Vagina (tissue), 2 donors: ENCODE data around the gene RPTOR. TPM values are rescaled to one million over a fixed set of nuclear protein-coding genes. Genes with fewer than 3 reads are reported as not detected.

ENCODE experiments used
- DNase-seq, 2 donors: peaks; one replicate each; pipeline ENCODE4 v3.0.0-alpha.2; 2017; ENCODE audit errors: extremely low spot score in 2 of 2
- H3K27ac ChIP-seq: fragments of 200-600 bp; sonication (generic); one replicate; pipeline ENCODE4 v1.5.1; 2019
- H3K27me3 ChIP-seq: fragments of 200-600 bp; sonication (generic); one replicate; pipeline ENCODE4 v1.5.1; 2019
- H3K36me3 ChIP-seq, 2 donors: fragments of 200-600 bp; sonication (generic); one replicate each; pipeline ENCODE4 v1.5.1; 2017 to 2019
- H3K4me1 ChIP-seq: fragments of 200-600 bp; sonication (generic); one replicate; pipeline ENCODE4 v1.5.1; 2019
- H3K4me3 ChIP-seq, 2 donors: fragments of 200-600 bp; sonication (generic); 1 replicate in 1 of 2; 2 replicates in 1 of 2; pipeline ENCODE4 v1.5.1; 2016 to 2019
- H3K9me3 ChIP-seq: fragments of 200-600 bp; sonication (generic); one replicate; pipeline ENCODE4 v1.5.1; 2019
- CTCF ChIP-seq, 3 experiments: fragments of 450-650 bp in 2 of 3; fragments of 200-600 bp in 1 of 3; sonication (generic) in 1 of 3; IDR thresholded peaks; one replicate each; pipeline ENCODE4 v1.5.1; 2017 to 2019; ENCODE audit warnings: antibody characterized with exemption in 3 of 3, mild to moderate bottlenecking in 2 of 3, moderate library complexity in 2 of 3
- POLR2A ChIP-seq, 2 donors: fragments of 450-650 bp; IDR thresholded peaks; one replicate each; pipeline ENCODE4 v1.6.1; 2017; ENCODE audit warnings: antibody characterized with exemption in 2 of 2, mild to moderate bottlenecking in 2 of 2, moderate library complexity in 2 of 2
- POLR2AphosphoS5 ChIP-seq, 2 donors: sonication (generic); formaldehyde crosslinking; IDR thresholded peaks; one replicate each; pipeline ENCODE4 v1.9.0; 2017; ENCODE audit warnings: antibody characterized with exemption in 2 of 2, mild to moderate bottlenecking in 2 of 2, low read depth in 1 of 2; ENCODE audit not compliant: insufficient read depth in 1 of 2
- intact Hi-C: fragments of 100-400 bp; cut with DNase I; formaldehyde crosslinking; loops from one replicate; pipeline ENCODE4 v1.15.1; 2023
- total RNA-seq: library from RNA; depleted of rRNA; stranded (reverse); fragments of >200 nt; gene quantifications from one replicate; pipeline ENCODE4 v1.2.3, GENCODE V29; 2016

The RPTOR gene
- total RNA-seq, 1 donor from 2014 or later, result 38.3 TPM

- no peak for DNase-seq
- TF ChIP-seq CTCF (IDR thresholded peaks at IDR 0.05), result no peak
- intact Hi-C loops, result no loop called here
- Histone ChIP-seq H3K27ac (no peak overlapping the region), H3K36me3 (no peaks in the 10 kb centered on the region), H3K9me3 (no peaks in the 10 kb centered on the region), H3K4me1 (peaks cover 13% of the 10 kb centered on the region), H3K4me3 (no peak overlapping the region), H3K27me3 (no peaks in the 10 kb centered on the region)
Measured at GRCh38 chr17:80659651-80660050, 115.0 kb downstream of the RPTOR start.

- no peak for DNase-seq
- Histone ChIP-seq H3K9me3 (no peaks in the 10 kb centered on the region), H3K36me3 (no peaks in the 10 kb centered on the region), H3K27ac (no peak overlapping the region), H3K27me3 (no peaks in the 10 kb centered on the region), H3K4me1 (peaks cover 15% of the 10 kb centered on the region), H3K4me3 (no peak overlapping the region)
- TF ChIP-seq POLR2A (IDR thresholded peaks at IDR 0.05) (no peak), POLR2AphosphoS5 (IDR thresholded peaks at IDR 0.05; ENCODE audit: insufficient read depth in 1 of 2, low read depth in 1 of 2) (no peak), CTCF (IDR thresholded peaks at IDR 0.05) (no peak)
- intact Hi-C loops, result no loop called here
Measured at GRCh38 chr17:80660527-80661198, 116.0 kb downstream of the RPTOR start.

- TF ChIP-seq POLR2AphosphoS5 (IDR thresholded peaks at IDR 0.05; ENCODE audit: insufficient read depth in 1 of 2, low read depth in 1 of 2) (no peak), CTCF (IDR thresholded peaks at IDR 0.05) (no peak), POLR2A (IDR thresholded peaks at IDR 0.05) (no peak)
- Histone ChIP-seq H3K36me3 (no peaks in the 10 kb centered on the region), H3K9me3 (no peaks in the 10 kb centered on the region), H3K27me3 (no peaks in the 10 kb centered on the region), H3K4me3 (no peak overlapping the region), H3K27ac (no peak overlapping the region), H3K4me1 (peaks cover 15% of the 10 kb centered on the region)
- DNase-seq, result no peak
- intact Hi-C loops, result no loop called here
Measured at GRCh38 chr17:80662557-80662956, 117.9 kb downstream of the RPTOR start.

GRCh38 chr17:80663781-80664206 lies 119.2 kb downstream of the RPTOR start:
- Histone ChIP-seq H3K36me3 (no peaks in the 10 kb centered on the region), H3K9me3 (no peaks in the 10 kb centered on the region), H3K27me3 (no peaks in the 10 kb centered on the region), H3K27ac (no peak overlapping the region), H3K4me1 (peaks cover 15% of the 10 kb centered on the region), H3K4me3 (no peak overlapping the region)
- TF ChIP-seq POLR2AphosphoS5 (IDR thresholded peaks at IDR 0.05; ENCODE audit: insufficient read depth in 1 of 2, low read depth in 1 of 2) (no peak), CTCF (IDR thresholded peaks at IDR 0.05) (no peak), POLR2A (IDR thresholded peaks at IDR 0.05) (no peak)
- intact Hi-C loops, result no loop called here
- DNase-seq, result no peak

GRCh38 chr17:80664217-80664790 lies 119.7 kb downstream of the RPTOR start:
- Histone ChIP-seq H3K27ac (no peak overlapping the region), H3K36me3 (no peaks in the 10 kb centered on the region), H3K4me1 (peaks cover 15% of the 10 kb centered on the region), H3K27me3 (no peaks in the 10 kb centered on the region), H3K9me3 (no peaks in the 10 kb centered on the region), H3K4me3 (no peak overlapping the region)
- intact Hi-C loops, result no loop called here
- TF ChIP-seq POLR2AphosphoS5 (IDR thresholded peaks at IDR 0.05; ENCODE audit: insufficient read depth in 1 of 2, low read depth in 1 of 2) (no peak), POLR2A (IDR thresholded peaks at IDR 0.05) (no peak), CTCF (IDR thresholded peaks at IDR 0.05) (no peak)
- no peak for DNase-seq
